K562 (cell line): ENCODE measurements around the gene CD93. TPM values are rescaled to one million over a fixed set of nuclear protein-coding genes. Genes with fewer than 3 reads are reported as not detected.

Source experiments
- ATAC-seq: fragments of 200-7000 bp; cut with Tn5 transposase; 3 replicates; pipeline ENCODE4 v1.9.1; 2020; ENCODE audit warnings: moderate library complexity
- BruUV-seq: library from RNA; stranded (reverse); fragments of 400-500 nt; replicated peaks from 2 replicates; lab custom pipeline; 2021; lab: Mats Ljungman, UMichigan
- CTCF ChIA-PET: fragments of 300-600 bp; formaldehyde crosslinking; extraction: SDS; loops from one replicate; lab custom pipeline; 2021; ENCODE audit warnings: low intra/inter-chr PET ratio; lab: Yijun Ruan, JAX
- POLR2A ChIA-PET: fragments of 300-600, 350-650 bp; sonication (Branson Sonifier 250); formaldehyde crosslinking; extraction: SDS; loops from one replicate; lab custom pipeline; 2021; ENCODE audit warnings: antibody characterized with exemption, inconsistent platforms; lab: Yijun Ruan, JAX
- DNase-seq, 4 experiments: peaks; one replicate each; pipeline versions ENCODE4 v3.0.0 to v3.0.0-alpha.2; 2011 to 2018; ENCODE audit warnings: low spot score in 3 of 4, mixed read lengths in 3 of 4; ENCODE audit errors: extremely low read depth in 1 of 4
- FAIRE-seq: peaks from 2 replicates; lab custom pipeline; 2011; peaks lifted over from hg19 to GRCh38; lab: Jason Lieb, UNC
- H2AFZ ChIP-seq: 2 replicates; pipeline ENCODE4 v1.6.0; 2011; ENCODE audit warnings: low read depth, low read length, control low read depth, inconsistent platforms
- H3K27ac ChIP-seq: fragments of 200-600 bp; 3 replicates; pipeline ENCODE4 v1.8.0; 2011; ENCODE audit warnings: low read depth, mild to moderate bottlenecking, control low read depth, inconsistent platforms, low read length, moderate library complexity, mixed read lengths; ENCODE audit errors: extremely low read depth
- H3K27me3 ChIP-seq, 2 experiments: fragments of 300-600 bp in 1 of 2; 2 replicates in 1 of 2; 3 replicates in 1 of 2; pipeline versions ENCODE4 v1.6.0 to v1.8.0; 2011; ENCODE audit warnings: inconsistent platforms in 2 of 2, low read length in 2 of 2, mild to moderate bottlenecking in 1 of 2, mixed read lengths in 1 of 2, moderate library complexity in 1 of 2; ENCODE audit not compliant: control insufficient read depth in 2 of 2, insufficient read depth in 2 of 2
- H3K36me3 ChIP-seq: fragments of 300-600 bp; 3 replicates; pipeline ENCODE4 v1.8.0; 2011; ENCODE audit warnings: mild to moderate bottlenecking, low read length, inconsistent platforms; ENCODE audit not compliant: control insufficient read depth, insufficient read depth
- H3K4me1 ChIP-seq, 2 experiments: fragments of 200-600 bp in 1 of 2; replicated peaks in 1 of 2; 2 replicates in 1 of 2; 3 replicates in 1 of 2; pipeline versions ENCODE4 v1.5.1 to v1.8.0; 2011; ENCODE audit warnings: inconsistent platforms in 2 of 2, low read length in 2 of 2, mild to moderate bottlenecking in 1 of 2, mixed read lengths in 1 of 2, moderate library complexity in 1 of 2; ENCODE audit not compliant: control insufficient read depth in 2 of 2, insufficient read depth in 2 of 2
- H3K4me2 ChIP-seq: 2 replicates; pipeline ENCODE4 v1.6.1; 2011; ENCODE audit warnings: low read length, control low read depth, inconsistent platforms, mixed read lengths; ENCODE audit not compliant: insufficient read depth
- H3K4me3 ChIP-seq: fragments of 200-600 bp; sonication (generic), shearing (Covaris generic); 2 replicates; pipeline ENCODE4 v1.5.1; 2016; ENCODE audit warnings: control low read depth, inconsistent platforms
- H3K79me2 ChIP-seq: fragments of 200-600 bp; 3 replicates; pipeline ENCODE4 v1.8.0; 2011; ENCODE audit warnings: low read length, inconsistent platforms; ENCODE audit not compliant: control insufficient read depth, insufficient read depth
- H3K9ac ChIP-seq, 2 experiments: 2 replicates each; pipeline versions ENCODE4 v1.6.0 to v1.6.1; 2011; ENCODE audit warnings: low read depth in 2 of 2, low read length in 2 of 2, control low read depth in 1 of 2, inconsistent platforms in 1 of 2, mild to moderate bottlenecking in 1 of 2, mixed read lengths in 1 of 2; ENCODE audit not compliant: insufficient read depth in 1 of 2
- H3K9me1 ChIP-seq: one replicate; pipeline ENCODE4 v1.6.0; 2011; ENCODE audit warnings: inconsistent platforms, mild to moderate bottlenecking, low read length, moderate library complexity; ENCODE audit not compliant: control insufficient read depth, insufficient read depth
- H3K9me3 ChIP-seq: replicated peaks from 2 replicates; pipeline ENCODE4 v1.5.1; 2011; ENCODE audit warnings: low read depth, low read length, inconsistent platforms; ENCODE audit not compliant: control insufficient read depth, insufficient read depth
- H4K20me1 ChIP-seq: replicated peaks from 2 replicates; pipeline ENCODE4 v1.6.1; 2011; ENCODE audit warnings: low read length, inconsistent platforms, mixed read lengths; ENCODE audit not compliant: control insufficient read depth, insufficient read depth
- DIDO1 ChIP-seq: fragments of 450-650 bp; IDR thresholded peaks from 2 replicates; pipeline ENCODE4 v1.6.1; 2016; ENCODE audit warnings: low read depth, missing biosample characterization, missing genetic modification characterization
- EP300 ChIP-seq: IDR thresholded peaks from 2 replicates; pipeline ENCODE4 v1.6.1; 2012; ENCODE audit warnings: low read length, improper control_type of control experiment
- HDAC2 ChIP-seq: fragments of 450-650 bp; IDR thresholded peaks from 2 replicates; pipeline ENCODE4 v1.6.1; 2016; ENCODE audit warnings: mild to moderate bottlenecking
- HDAC6 ChIP-seq: IDR thresholded peaks from 2 replicates; pipeline ENCODE4 v1.6.1; 2012; ENCODE audit warnings: low read depth, mild to moderate bottlenecking, control low read depth, inconsistent platforms, low read length, moderate library complexity
- KLF13 ChIP-seq: fragments of 450-650 bp; IDR thresholded peaks from 2 replicates; pipeline ENCODE4 v1.6.1; 2016; ENCODE audit warnings: missing genetic modification characterization, low read depth, mild to moderate bottlenecking, missing compliant biosample characterization, moderate library complexity, borderline replicate concordance
- NFE2 ChIP-seq: IDR thresholded peaks from 2 replicates; pipeline ENCODE4 v1.6.1; 2014; ENCODE audit warnings: antibody characterized with exemption, low read depth
- ZNF347 ChIP-seq: fragments of 450-650 bp; formaldehyde crosslinking; IDR thresholded peaks from 2 replicates; pipeline ENCODE4 v1.4.0; 2020; ENCODE audit warnings: low read depth, mild to moderate bottlenecking, moderate library complexity
- ZNF589 ChIP-seq: fragments of 200-800 bp; sonication (Bioruptor generic); IDR thresholded peaks from 2 replicates; pipeline ENCODE4 v1.6.1; 2016; ENCODE audit warnings: low read depth, missing genetic modification characterization, missing compliant biosample characterization
- WGBS: fragments of 100-300 bp; shearing (Covaris generic); methylation state at CpG from one replicate; pipeline ENCODE4 v1.1.6; 2016; ENCODE audit warnings: low coverage, mixed read lengths; ENCODE audit not compliant: insufficient coverage; ENCODE audit errors: missing lambda C conversion rate; 5-methylcytosine and 5-hydroxymethylcytosine counted together
- in situ Hi-C: fragments of 300-500 bp; cut with MboI; formaldehyde crosslinking; loops from 4 replicates; pipeline ENCODE4 v1.15.0; 2018; ENCODE audit warnings: inconsistent platforms, mixed read lengths
- intact Hi-C: fragments of 100-400 bp; cut with micrococcal nuclease; formaldehyde crosslinking; loops from 2 replicates; pipeline ENCODE4 v1.14.2; 2022
- polyA plus RNA-seq, 8 experiments: library from polyadenylated mRNA; depleted of rRNA in 4 of 8; stranded (reverse) in 5 of 8; unstranded in 3 of 8; fragments of >200 nt; fragmentation: Nextera tagmentation in 2 of 8; fragmentation: Illumina TruSeq in 1 of 8; extraction: Ambion mirVana in 2 of 8; extraction: Trizol in 1 of 8; gene quantifications; 2 replicates each; pipeline versions ENCODE4 v1.2.1 to v1.2.3, GENCODE V29; 2011 to 2014; ENCODE audit warnings: inconsistent platforms in 1 of 8, missing spikeins in 1 of 8
- total RNA-seq, 7 experiments: library from RNA; depleted of rRNA in 6 of 7; stranded (reverse); fragments of >200 nt in 6 of 7; fragmentation: Illumina TruSeq in 2 of 7; extraction: Trizol in 2 of 7; gene quantifications; 2 replicates each; pipeline versions ENCODE4 v1.2.1 to v1.2.3, GENCODE V29; 2011 to 2021; ENCODE audit warnings: low replicate concordance in 1 of 7
- TF ChIP-seq, protein P1 (sequence below): fragments of 150-350 bp; conservative IDR thresholded peaks from 2 replicates; pipeline ENCODE4 v1.6.1; 2014; ENCODE audit warnings: low read length
- TF ChIP-seq, protein P2 (sequence below), 2 experiments: IDR thresholded peaks; 2 replicates each; pipeline ENCODE4 v1.6.1; 2011; ENCODE audit warnings: borderline replicate concordance in 1 of 2, control low read depth in 1 of 2, low read depth in 1 of 2, low read length in 1 of 2, mild to moderate bottlenecking in 1 of 2, mixed read lengths in 1 of 2, moderate library complexity in 1 of 2; ENCODE audit not compliant: insufficient read depth in 1 of 2, insufficient read length in 1 of 2, poor library complexity in 1 of 2, severe bottlenecking in 1 of 2; ENCODE audit errors: extremely low read depth in 1 of 2

Gene CD93
- total and polyA plus RNA-seq, 9 of the 15 experiments (the other 6 are each of a cell fraction or from before 2014, with no cell fraction given), result 0.03 to 0.20 (median 0.05) TPM

DNA sequence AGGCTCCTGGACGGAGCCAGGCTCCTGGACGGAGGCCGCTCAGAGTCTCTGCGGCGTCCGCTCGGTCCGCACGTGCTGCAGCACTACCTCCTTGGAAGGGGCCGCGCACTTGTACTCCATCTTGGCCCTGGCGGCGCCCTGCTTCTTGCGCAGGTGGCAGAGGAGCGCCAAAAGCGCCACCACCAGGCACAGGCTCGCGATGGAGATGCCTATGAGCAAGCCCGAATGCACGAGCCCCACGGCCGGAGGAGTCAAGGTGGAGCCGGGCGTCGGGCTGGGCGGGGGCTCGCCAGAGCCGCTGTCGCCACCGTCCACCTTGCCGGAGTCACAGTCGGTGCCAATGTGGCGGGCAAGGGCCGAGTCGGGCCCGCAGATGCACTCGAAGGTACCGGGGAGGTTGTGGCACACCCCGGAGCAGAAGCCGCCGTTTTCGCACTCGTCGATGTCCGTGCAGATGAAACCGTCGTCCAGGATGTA, 38.3 kb downstream of the CD93 start:
- no peaks in the 10 kb centered on the region for H3K79me2 ChIP-seq
- no peak overlapping the region for H2AFZ ChIP-seq
- ChIA-PET POLR2A (no interaction called here), CTCF (no interaction called here)
- no peak for DNase-seq
- no peak for ATAC-seq
- H3K4me1 ChIP-seq, result peaks cover 16 to 51% of the 10 kb centered on the region in 2 experiments; a peak in 4 of 5 replicates
- no peaks in the 10 kb centered on the region for H3K9me3 ChIP-seq
- H4K20me1 ChIP-seq, result no peaks in the 10 kb centered on the region
- intact Hi-C loops, result no loop called here
- H3K4me3 ChIP-seq, result no peak overlapping the region
- H3K27ac ChIP-seq, result no peak overlapping the region
- 76% methylated on average over 17 of the region's 47 CpGs for WGBS
- no peak overlapping the region for H3K9ac ChIP-seq
- no peaks in the 10 kb centered on the region for H3K9me1 ChIP-seq
- H3K27me3 ChIP-seq, result no peaks in the 10 kb centered on the region
- in situ Hi-C loops, result no loop called here
- H3K4me2 ChIP-seq, result no peak overlapping the region
- BruUV-seq, result no TSS peak
- no peak for FAIRE-seq
- no peaks in the 10 kb centered on the region for H3K36me3 ChIP-seq
- TF ChIP-seq HDAC2 (no peak), NFE2 (no peak), ZNF347 (no peak), KLF13 (tag) (no peak), HDAC6 (no peak), ZNF589 (CRISPR knock-in tag) (no peak), EP300 (no peak), DIDO1 (no peak)
- TF ChIP-seq, protein P1, sequence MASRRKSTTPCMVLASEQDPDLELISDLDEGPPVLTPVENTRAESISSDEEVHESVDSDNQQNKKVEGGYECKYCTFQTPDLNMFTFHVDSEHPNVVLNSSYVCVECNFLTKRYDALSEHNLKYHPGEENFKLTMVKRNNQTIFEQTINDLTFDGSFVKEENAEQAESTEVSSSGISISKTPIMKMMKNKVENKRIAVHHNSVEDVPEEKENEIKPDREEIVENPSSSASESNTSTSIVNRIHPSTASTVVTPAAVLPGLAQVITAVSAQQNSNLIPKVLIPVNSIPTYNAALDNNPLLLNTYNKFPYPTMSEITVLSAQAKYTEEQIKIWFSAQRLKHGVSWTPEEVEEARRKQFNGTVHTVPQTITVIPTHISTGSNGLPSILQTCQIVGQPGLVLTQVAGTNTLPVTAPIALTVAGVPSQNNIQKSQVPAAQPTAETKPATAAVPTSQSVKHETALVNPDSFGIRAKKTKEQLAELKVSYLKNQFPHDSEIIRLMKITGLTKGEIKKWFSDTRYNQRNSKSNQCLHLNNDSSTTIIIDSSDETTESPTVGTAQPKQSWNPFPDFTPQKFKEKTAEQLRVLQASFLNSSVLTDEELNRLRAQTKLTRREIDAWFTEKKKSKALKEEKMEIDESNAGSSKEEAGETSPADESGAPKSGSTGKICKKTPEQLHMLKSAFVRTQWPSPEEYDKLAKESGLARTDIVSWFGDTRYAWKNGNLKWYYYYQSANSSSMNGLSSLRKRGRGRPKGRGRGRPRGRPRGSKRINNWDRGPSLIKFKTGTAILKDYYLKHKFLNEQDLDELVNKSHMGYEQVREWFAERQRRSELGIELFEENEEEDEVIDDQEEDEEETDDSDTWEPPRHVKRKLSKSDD, result no peak
- TF ChIP-seq, protein P2, sequence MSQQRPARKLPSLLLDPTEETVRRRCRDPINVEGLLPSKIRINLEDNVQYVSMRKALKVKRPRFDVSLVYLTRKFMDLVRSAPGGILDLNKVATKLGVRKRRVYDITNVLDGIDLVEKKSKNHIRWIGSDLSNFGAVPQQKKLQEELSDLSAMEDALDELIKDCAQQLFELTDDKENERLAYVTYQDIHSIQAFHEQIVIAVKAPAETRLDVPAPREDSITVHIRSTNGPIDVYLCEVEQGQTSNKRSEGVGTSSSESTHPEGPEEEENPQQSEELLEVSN (IDR thresholded peaks at IDR 0.05; ENCODE audit: borderline replicate concordance in 1 of 2, extremely low read depth in 1 of 2, insufficient read depth in 1 of 2, insufficient read length in 1 of 2, low read depth in 1 of 2, low read length in 1 of 2, poor library complexity in 1 of 2, severe bottlenecking in 1 of 2), result no peak
